Ascending aorta (tissue), 2 donors: ENCODE data around the gene MXRA5. TPM values are rescaled to one million over a fixed set of nuclear protein-coding genes. Genes with fewer than 3 reads are reported as not detected.
"Not testable (repeated sequence)": the region's sequence is repeated elsewhere in the genome, so short reads cannot be mapped to it uniquely, and the experiment has no call there.

Experiments
- DNase-seq, 2 donors: peaks; one replicate each; pipeline ENCODE4 v3.0.0-alpha.2; 2019; ENCODE audit warnings: low spot score in 2 of 2
- H3K27ac ChIP-seq, 2 donors: fragments of 200-600 bp; sonication (generic); one replicate each; pipeline ENCODE4 v1.5.1; 2016 to 2017; ENCODE audit warnings: mild to moderate bottlenecking in 1 of 2
- H3K27me3 ChIP-seq: fragments of 200-600 bp; sonication (generic); one replicate; pipeline ENCODE4 v1.5.1; 2017
- H3K36me3 ChIP-seq, 2 donors: fragments of 200-600 bp; sonication (generic); one replicate each; pipeline ENCODE4 v1.5.1; 2016
- H3K4me1 ChIP-seq, 2 donors: fragments of 200-600 bp; sonication (generic); one replicate each; pipeline ENCODE4 v1.5.1; 2016 to 2017; ENCODE audit warnings: mild to moderate bottlenecking in 1 of 2
- H3K4me3 ChIP-seq, 2 donors: fragments of 200-600 bp; sonication (generic); one replicate each; pipeline ENCODE4 v1.5.1; 2016 to 2017; ENCODE audit warnings: mild to moderate bottlenecking in 1 of 2
- H3K9me3 ChIP-seq, 2 donors: fragments of 200-600 bp; sonication (generic); one replicate each; pipeline ENCODE4 v1.5.1; 2016
- CTCF ChIP-seq, 3 experiments: fragments of 200-600 bp in 2 of 3; fragments of 450-650 bp in 1 of 3; sonication (generic) in 2 of 3; IDR thresholded peaks; one replicate each; pipeline ENCODE4 v1.5.1; 2016 to 2019; ENCODE audit warnings: antibody characterized with exemption in 3 of 3, mild to moderate bottlenecking in 1 of 3, moderate library complexity in 1 of 3
- intact Hi-C: fragments of 100-400 bp; cut with DNase I; formaldehyde crosslinking; loops from one replicate; pipeline ENCODE4 v1.15.1; 2023
- total RNA-seq: library from RNA; depleted of rRNA; stranded (reverse); fragments of >200 nt; gene quantifications from one replicate; pipeline ENCODE4 v1.1.0, GENCODE V29; 2016

MXRA5 gene
- total RNA-seq, 1 donor from 2014 or later = 0.21 TPM

- DNase-seq = no peak
- no peak for TF ChIP-seq CTCF (IDR thresholded peaks at IDR 0.05)
- intact Hi-C loops = no loop called here
- H3K9me3 ChIP-seq = no peaks in the 10 kb centered on the region
- no peaks in the 10 kb centered on the region for H3K4me1 ChIP-seq
- no peak overlapping the region for H3K27ac ChIP-seq
- no peaks in the 10 kb centered on the region for H3K36me3 ChIP-seq
- H3K27me3 ChIP-seq = no peaks in the 10 kb centered on the region
- no peak overlapping the region for H3K4me3 ChIP-seq
Observed at GRCh38 chrX:3374108-3374800, 27.8 kb upstream of the MXRA5 start.

GRCh38 chrX:3371163-3371562 lies 24.7 kb upstream of the MXRA5 start:
- no peak for TF ChIP-seq CTCF (IDR thresholded peaks at IDR 0.05)

GRCh38 chrX:3370656-3371055 lies 24.2 kb upstream of the MXRA5 start:
- TF ChIP-seq CTCF (IDR thresholded peaks at IDR 0.05) = no peak
- Histone ChIP-seq H3K27me3 (no peaks in the 10 kb centered on the region), H3K4me3 (no peak overlapping the region), H3K4me1 (no peaks in the 10 kb centered on the region), H3K36me3 (no peaks in the 10 kb centered on the region), H3K9me3 (no peaks in the 10 kb centered on the region), H3K27ac (no peak overlapping the region)
- DNase-seq = no peak
- intact Hi-C loops = no loop called here

More at GRCh38 chrX:3371163-3371562, 24.7 kb upstream of the MXRA5 start:
- H3K4me1 ChIP-seq = no peaks in the 10 kb centered on the region
- no peaks in the 10 kb centered on the region for H3K9me3 ChIP-seq
- no peak for DNase-seq
- H3K27me3 ChIP-seq = no peaks in the 10 kb centered on the region
- no peak overlapping the region for H3K27ac ChIP-seq
- intact Hi-C loops = no loop called here
- no peaks in the 10 kb centered on the region for H3K36me3 ChIP-seq
- no peak overlapping the region for H3K4me3 ChIP-seq

GRCh38 chrX:3362956-3363355 lies 16.5 kb upstream of the MXRA5 start:
- no peaks in the 10 kb centered on the region for H3K36me3 ChIP-seq
- no peak for DNase-seq
- H3K27me3 ChIP-seq = no peaks in the 10 kb centered on the region
- H3K27ac ChIP-seq = no peak overlapping the region
- no peaks in the 10 kb centered on the region for H3K9me3 ChIP-seq
- H3K4me3 ChIP-seq = no peak overlapping the region
- intact Hi-C loops = no loop called here
- TF ChIP-seq CTCF (IDR thresholded peaks at IDR 0.05) = no peak
- H3K4me1 ChIP-seq = no peaks in the 10 kb centered on the region

GRCh38 chrX:3360881-3361280 lies 14.4 kb upstream of the MXRA5 start:
- no peak for DNase-seq
- Histone ChIP-seq H3K4me3 (no peak overlapping the region), H3K36me3 (no peaks in the 10 kb centered on the region), H3K27me3 (no peaks in the 10 kb centered on the region), H3K9me3 (no peaks in the 10 kb centered on the region), H3K27ac (no peak overlapping the region), H3K4me1 (no peaks in the 10 kb centered on the region)
- no peak for TF ChIP-seq CTCF (IDR thresholded peaks at IDR 0.05)
- intact Hi-C loops = no loop called here

GRCh38 chrX:3352741-3353140 lies 6.3 kb upstream of the MXRA5 start:
- H3K4me1 ChIP-seq, H3K27me3 ChIP-seq, intact Hi-C loops, H3K4me3 ChIP-seq, H3K27ac ChIP-seq, DNase-seq, H3K36me3 ChIP-seq, H3K9me3 ChIP-seq: not testable (repeated sequence)
